ENCODE measurements around the gene TBL3. TPM values are rescaled to one million over a fixed set of nuclear protein-coding genes. Genes with fewer than 3 reads are reported as not detected.

TBL3 gene
- total RNA-seq, 2 experiments from 2014 or later: 47.4 to 48.6 TPM

GRCh38 chr16:1991948-1992703, 20.3 kb downstream of the TBL3 start:
- Mint-ChIP-seq H3K4me3 (peak overlapping the region; percentile 56), H3K36me3 (ENCODE audit: low read depth) (peaks cover 3% of the 10 kb centered on the region), H3K27me3 (peaks cover 15% of the 10 kb centered on the region), H3K4me1 (peaks cover 27% of the 10 kb centered on the region), H3K9me3 (ENCODE audit: low read depth) (no peaks in the 10 kb centered on the region), H3K27ac (no peak overlapping the region)
- intact Hi-C loops (cut with DNase I, micrococcal nuclease): loop anchor here (1.0 to 10.0 kb wide), 17 partner anchors 17 to 523 kb away; partner anchors contain the start of genes RPS2 (in 2 of the 2), ATP6V0C (in 1 of the 2), CCNF (in 1 of the 2) and CRAMP1 (in 1 of the 2)
- ChIA-PET CTCF (interaction anchor here (1.2 kb wide), 1 partner anchor 163 kb away, joined by 7 read pairs; the partner anchor contains the start of gene TRAF7), POLR2A (interaction anchor here (1.5 to 2.0 kb wide), 3 partner anchors 11 to 163 kb away, joined by 4 to 13 read pairs (median 7); partner anchors contain the start of genes NOXO1, RPS2 and TRAF7)
- DNase-seq (peak; percentile 100), ATAC-seq (peak; percentile 70)

DNA sequence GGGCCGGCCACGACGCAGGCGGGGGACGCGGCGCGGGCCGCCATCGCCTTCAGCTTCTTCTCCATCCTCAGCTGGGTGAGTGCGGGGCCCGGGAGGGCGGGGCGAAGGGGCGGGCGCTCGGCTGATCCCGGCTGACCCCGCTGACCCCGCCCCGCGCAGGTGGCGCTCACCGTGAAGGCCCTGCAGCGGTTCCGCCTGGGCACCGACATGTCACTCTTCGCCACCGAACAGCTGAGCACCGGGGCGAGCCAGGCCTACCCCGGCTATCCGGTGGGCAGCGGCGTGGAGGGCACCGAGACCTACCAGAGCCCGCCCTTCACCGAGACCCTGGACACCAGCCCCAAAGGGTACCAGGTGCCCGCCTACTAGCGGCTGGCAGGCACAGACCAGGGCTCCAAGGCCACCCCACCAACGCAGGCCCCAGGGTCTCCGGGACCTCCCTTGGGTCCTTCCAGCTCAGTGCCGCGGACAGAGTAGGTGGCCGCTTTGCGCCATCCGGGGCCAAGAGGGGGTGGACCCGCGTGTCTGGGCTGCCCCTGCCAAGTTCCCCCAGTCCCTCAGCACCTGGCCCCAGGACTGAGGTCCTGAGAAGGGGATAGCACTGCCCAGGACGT, 21.0 kb downstream of the TBL3 start:
- Mint-ChIP-seq H3K9me3 (ENCODE audit: low read depth) (no peaks in the 10 kb centered on the region), H3K27ac (no peak overlapping the region), H3K27me3 (peaks cover 15% of the 10 kb centered on the region), H3K4me1 (peaks cover 27% of the 10 kb centered on the region), H3K36me3 (ENCODE audit: low read depth) (peaks cover 4% of the 10 kb centered on the region), H3K4me3 (no peak overlapping the region)
- POLR2A ChIA-PET: interaction anchor here (1.5 to 1.8 kb wide), 2 partner anchors 11 to 162 kb away, joined by 4 to 7 read pairs; partner anchors contain the start of genes NOXO1 and TRAF7
- ATAC-seq: no peak
- intact Hi-C loops (cut with DNase I, micrococcal nuclease): loop anchor here (1.0 to 10.0 kb wide), 17 partner anchors 16 to 522 kb away; partner anchors contain the start of genes RPS2 (in 2 of the 2), ATP6V0C (in 1 of the 2), CCNF (in 1 of the 2) and CRAMP1 (in 1 of the 2)
- DNase-seq: peak; percentile 28
- CTCF ChIA-PET: interaction anchor here (1.2 to 1.6 kb wide), 3 partner anchors 11 to 162 kb away, joined by 6 to 12 read pairs (median 7); partner anchors contain the start of gene TRAF7

DNA sequence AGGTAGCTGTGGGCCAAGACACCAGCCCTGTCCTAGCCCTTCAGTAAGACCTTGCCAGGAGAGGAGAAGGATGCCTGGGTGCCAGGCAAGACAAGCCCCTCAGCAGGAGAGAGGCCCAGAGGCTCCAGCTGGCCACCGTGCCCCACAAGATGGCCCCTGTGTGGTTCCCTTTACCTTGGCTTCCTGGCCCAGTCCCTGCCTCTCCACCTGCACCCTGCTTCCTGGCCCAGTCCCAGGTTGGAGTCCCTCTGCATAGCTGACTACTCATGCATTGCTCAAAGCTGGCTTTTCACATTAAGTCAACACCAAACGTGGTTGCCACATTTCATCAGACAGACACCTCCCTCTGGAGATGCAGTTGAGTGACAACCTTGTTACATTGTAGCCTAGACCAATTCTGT, 21.9 kb downstream of the TBL3 start:
- ATAC-seq (peak; percentile 49), DNase-seq (peak; percentile 75)
- Mint-ChIP-seq H3K36me3 (ENCODE audit: low read depth) (peaks cover 10% of the 10 kb centered on the region), H3K4me1 (peaks cover 27% of the 10 kb centered on the region), H3K9me3 (ENCODE audit: low read depth) (no peaks in the 10 kb centered on the region), H3K27me3 (peaks cover 12% of the 10 kb centered on the region), H3K4me3 (no peak overlapping the region), H3K27ac (peak overlapping the region; percentile 42)
- ChIA-PET CTCF (interaction anchor here (0.5 to 1.6 kb wide), 5 partner anchors 10 to 146 kb away, joined by 3 to 12 read pairs (median 3); partner anchors contain the start of genes NTHL1 and TSC2), POLR2A (interaction anchor here (0.6 to 1.2 kb wide), 3 partner anchors 10 to 29 kb away, joined by 3 to 9 read pairs (median 7); partner anchors contain the start of gene RPS2)
- intact Hi-C loops (cut with DNase I, micrococcal nuclease): loop anchor here (2.0 to 10.0 kb wide), 6 partner anchors 15 to 521 kb away; partner anchors contain the start of genes ATP6V0C (in 1 of the 2), CRAMP1 (in 1 of the 2), EME2 (in 1 of the 2) and IFT140 (in 1 of the 2)

- no peak for ATAC-seq
- intact Hi-C loops (cut with DNase I, micrococcal nuclease): loop anchor here in 1 of 2 experiments (10.0 kb wide), 1 partner anchor 517 kb away; the partner anchor contains the start of gene ATP6V0C
- Mint-ChIP-seq H3K27me3 (no peaks in the 10 kb centered on the region), H3K4me1 (peaks cover 17% of the 10 kb centered on the region), H3K4me3 (no peak overlapping the region), H3K27ac (no peak overlapping the region), H3K36me3 (ENCODE audit: low read depth) (peaks cover 21% of the 10 kb centered on the region), H3K9me3 (ENCODE audit: low read depth) (no peaks in the 10 kb centered on the region)
- no peak for DNase-seq
- ChIA-PET POLR2A (no interaction called here), CTCF (no interaction called here)
Observed at GRCh38 chr16:1997494-1998359, 25.9 kb downstream of the TBL3 start.

- ATAC-seq (no peak), DNase-seq (no peak)
- ChIA-PET CTCF (interaction anchor here (0.7 kb wide), 1 partner anchor 222 kb away, joined by 3 read pairs; no protein-coding TSS in a partner anchor), POLR2A (interaction anchor here (0.6 kb wide), 1 partner anchor 13 kb away, joined by 4 read pairs; no protein-coding TSS in a partner anchor)
- Mint-ChIP-seq H3K4me3 (no peak overlapping the region), H3K4me1 (peaks cover 15% of the 10 kb centered on the region), H3K9me3 (ENCODE audit: low read depth) (no peaks in the 10 kb centered on the region), H3K36me3 (ENCODE audit: low read depth) (peaks cover 21% of the 10 kb centered on the region), H3K27ac (no peak overlapping the region), H3K27me3 (no peaks in the 10 kb centered on the region)
- intact Hi-C loops (cut with DNase I, micrococcal nuclease): loop anchor here in 1 of 2 experiments (10.0 kb wide), 1 partner anchor 516 kb away; the partner anchor contains the start of gene ATP6V0C
Observed at GRCh38 chr16:1998360-1998835, 26.5 kb downstream of the TBL3 start.

- peaks cover 8% of the 10 kb centered on the region for H3K4me1 Mint-ChIP-seq
- no peaks in the 10 kb centered on the region for H3K27me3 Mint-ChIP-seq
- ChIA-PET CTCF (interaction anchor here (0.7 kb wide), 1 partner anchor 221 kb away, joined by 3 read pairs; no protein-coding TSS in a partner anchor), POLR2A (interaction anchor here (0.6 kb wide), 1 partner anchor 13 kb away, joined by 4 read pairs; no protein-coding TSS in a partner anchor)
- H3K4me3 Mint-ChIP-seq: no peak overlapping the region
- no peaks in the 10 kb centered on the region for H3K9me3 Mint-ChIP-seq (ENCODE audit: low read depth)
- no peak overlapping the region for H3K27ac Mint-ChIP-seq
- ATAC-seq (no peak), DNase-seq (no peak)
- H3K36me3 Mint-ChIP-seq (ENCODE audit: low read depth): peaks cover 21% of the 10 kb centered on the region
- intact Hi-C loops (cut with DNase I, micrococcal nuclease): loop anchor here in 1 of 2 experiments (10.0 kb wide), 1 partner anchor 516 kb away; the partner anchor contains the start of gene ATP6V0C
Observed at GRCh38 chr16:1998852-1999801, 27.3 kb downstream of the TBL3 start.

DNA sequence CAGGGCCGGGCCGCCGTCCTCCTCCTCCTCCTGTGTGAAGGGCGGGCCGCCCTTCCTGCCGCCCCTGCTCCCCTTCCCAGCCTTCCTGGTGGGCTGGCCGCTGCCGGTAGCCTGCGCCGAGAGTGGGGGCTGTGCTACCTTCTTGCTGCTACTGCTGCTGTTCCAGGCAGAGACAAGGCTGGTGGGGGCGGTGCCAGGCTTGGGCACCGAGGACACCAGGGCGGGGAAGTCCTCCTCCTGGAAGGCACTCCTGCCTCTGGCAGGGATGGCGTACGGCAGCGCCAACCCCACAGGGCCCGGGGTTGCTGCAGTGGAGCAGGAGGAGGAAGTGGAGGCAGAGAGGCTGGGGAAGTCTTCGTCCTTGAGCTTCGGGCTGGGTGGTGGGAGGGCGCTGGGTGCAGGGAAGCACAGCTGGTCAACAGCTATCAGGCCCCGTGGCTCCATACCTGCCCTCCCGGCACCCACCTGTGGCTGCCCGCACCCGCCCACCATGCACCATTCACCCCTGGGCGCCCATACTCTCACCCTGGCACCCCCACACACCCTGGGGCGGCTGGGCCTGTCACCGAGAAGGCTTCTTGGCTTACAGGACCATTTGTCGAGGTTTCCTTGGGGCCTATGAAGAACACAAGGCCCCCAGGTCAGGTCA, 28.1 kb downstream of the TBL3 start:
- POLR2A ChIA-PET: no interaction called here
- no peak overlapping the region for H3K27ac Mint-ChIP-seq
- ATAC-seq: no peak
- no peaks in the 10 kb centered on the region for H3K9me3 Mint-ChIP-seq (ENCODE audit: low read depth)
- intact Hi-C loops (cut with DNase I, micrococcal nuclease): loop anchor here in 1 of 2 experiments (10.0 kb wide), 2 partner anchors 335 to 515 kb away; partner anchors contain the start of gene ATP6V0C
- DNase-seq: no peak
- CTCF ChIA-PET: no interaction called here
- no peak overlapping the region for H3K4me3 Mint-ChIP-seq
- H3K4me1 Mint-ChIP-seq: peaks cover 14% of the 10 kb centered on the region
- H3K36me3 Mint-ChIP-seq (ENCODE audit: low read depth): peaks cover 23% of the 10 kb centered on the region
- H3K27me3 Mint-ChIP-seq: no peaks in the 10 kb centered on the region

DNA sequence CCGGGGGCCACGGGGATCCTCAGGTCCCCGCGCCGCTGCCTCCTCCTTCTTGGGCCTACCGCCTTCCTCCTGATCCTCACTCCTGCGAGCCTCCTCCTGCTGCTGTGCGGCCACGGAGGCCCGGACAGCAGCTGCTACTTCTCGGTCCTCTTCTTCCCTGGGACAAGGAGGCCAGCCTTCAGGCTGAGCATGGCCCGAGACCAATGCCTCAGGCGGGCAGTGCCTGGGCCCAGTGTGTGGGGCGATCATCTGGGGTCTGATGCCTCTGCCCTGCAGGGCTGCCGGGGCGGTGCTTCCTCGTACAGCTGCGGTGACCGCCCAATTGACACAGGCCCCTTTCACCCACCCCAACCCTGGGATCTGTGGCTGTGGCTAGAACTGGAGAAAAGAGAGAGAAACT, 29.2 kb downstream of the TBL3 start:
- Mint-ChIP-seq H3K4me1 (peaks cover 20% of the 10 kb centered on the region), H3K27me3 (no peaks in the 10 kb centered on the region), H3K4me3 (no peak overlapping the region), H3K36me3 (ENCODE audit: low read depth) (peaks cover 25% of the 10 kb centered on the region), H3K27ac (no peak overlapping the region), H3K9me3 (ENCODE audit: low read depth) (no peaks in the 10 kb centered on the region)
- DNase-seq: no peak
- ChIA-PET POLR2A (no interaction called here), CTCF (interaction anchor here (0.6 kb wide), 1 partner anchor 73 kb away, joined by 3 read pairs; no protein-coding TSS in a partner anchor)
- intact Hi-C loops (cut with DNase I, micrococcal nuclease): loop anchor here in 1 of 2 experiments (10.0 kb wide), 1 partner anchor 334 kb away; no protein-coding TSS in a partner anchor
- ATAC-seq: no peak
